GM12864 (cell line): Measurements from ENCODE around the gene ARPC4.

ENCODE experiments used
- DNase-seq: peaks from one replicate; pipeline ENCODE4 v3.0.0-alpha.2; 2011; ENCODE audit warnings: low read depth
- H3K4me3 ChIP-seq: 2 replicates; pipeline ENCODE4 v1.5.1; 2011; ENCODE audit warnings: mild to moderate bottlenecking, low read depth, low read length, control low read depth
- TF ChIP-seq, protein P1 (sequence below): IDR thresholded peaks from 2 replicates; pipeline ENCODE4 v1.5.1; 2011; ENCODE audit warnings: low read depth, mild to moderate bottlenecking, moderate library complexity, low read length, control low read depth, inconsistent platforms; ENCODE audit errors: missing control alignments

Gene ARPC4

DNA sequence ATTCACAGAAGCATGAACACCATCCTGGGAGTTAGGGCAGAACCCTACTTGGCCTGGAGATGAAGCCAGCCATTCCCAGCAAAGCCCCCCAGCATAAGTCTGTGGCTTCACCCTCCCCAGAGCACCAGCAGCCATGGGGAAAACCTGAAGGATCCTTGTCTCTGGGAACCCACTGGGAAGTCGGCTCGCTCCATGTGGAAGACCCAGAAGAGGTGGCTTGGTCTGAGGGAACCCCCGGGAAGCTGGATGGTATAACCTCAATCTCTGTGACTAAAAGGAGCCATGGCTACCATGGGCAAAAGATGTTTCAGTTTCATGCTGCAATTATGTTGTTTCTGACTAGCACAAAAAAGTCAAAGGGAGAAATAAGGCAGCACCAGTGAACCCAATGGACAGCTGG is 62.7 kb downstream of the ARPC4 start:
- no peak overlapping the region for H3K4me3 ChIP-seq
- TF ChIP-seq, protein P1, sequence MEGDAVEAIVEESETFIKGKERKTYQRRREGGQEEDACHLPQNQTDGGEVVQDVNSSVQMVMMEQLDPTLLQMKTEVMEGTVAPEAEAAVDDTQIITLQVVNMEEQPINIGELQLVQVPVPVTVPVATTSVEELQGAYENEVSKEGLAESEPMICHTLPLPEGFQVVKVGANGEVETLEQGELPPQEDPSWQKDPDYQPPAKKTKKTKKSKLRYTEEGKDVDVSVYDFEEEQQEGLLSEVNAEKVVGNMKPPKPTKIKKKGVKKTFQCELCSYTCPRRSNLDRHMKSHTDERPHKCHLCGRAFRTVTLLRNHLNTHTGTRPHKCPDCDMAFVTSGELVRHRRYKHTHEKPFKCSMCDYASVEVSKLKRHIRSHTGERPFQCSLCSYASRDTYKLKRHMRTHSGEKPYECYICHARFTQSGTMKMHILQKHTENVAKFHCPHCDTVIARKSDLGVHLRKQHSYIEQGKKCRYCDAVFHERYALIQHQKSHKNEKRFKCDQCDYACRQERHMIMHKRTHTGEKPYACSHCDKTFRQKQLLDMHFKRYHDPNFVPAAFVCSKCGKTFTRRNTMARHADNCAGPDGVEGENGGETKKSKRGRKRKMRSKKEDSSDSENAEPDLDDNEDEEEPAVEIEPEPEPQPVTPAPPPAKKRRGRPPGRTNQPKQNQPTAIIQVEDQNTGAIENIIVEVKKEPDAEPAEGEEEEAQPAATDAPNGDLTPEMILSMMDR, result no peak
- DNase-seq, result no peak
